ENCODE results near the gene CBY1.
A peak's percentile ranks its signal among the peaks of the same experiment; 100 is the strongest.
"Not testable (repeated sequence)": the region's sequence is repeated elsewhere in the genome, so short reads cannot be mapped to it uniquely, and the experiment has no call there.

CBY1 gene

GRCh38 chr22:38656256-38657044 is at the start of gene CBY1, which contains the start of gene FAM227A:
TSS of gene CBY1 (plus strand) at chr22:38656638. CDS start at chr22:38668055, 11,417 bp downstream.
TSS of gene FAM227A (minus strand) at chr22:38656392. CDS start at chr22:38650168, 6,224 bp downstream.
- DNase-seq (ENCODE audit: low read depth in 1 of 2, low spot score in 1 of 2), result peak; percentile 79 to 80

GRCh38 chr22:38607680-38608079 is 48.8 kb upstream of the CBY1 start:
- DNase-seq (ENCODE audit: low read depth in 1 of 2, low spot score in 1 of 2), result no peak

GRCh38 chr22:38608992-38609750 is 47.3 kb upstream of the CBY1 start:
- DNase-seq (ENCODE audit: low read depth in 1 of 2, low spot score in 1 of 2), result no peak

- DNase-seq (ENCODE audit: low read depth in 1 of 2, low spot score in 1 of 2), result no peak
These were observed 46.2 kb upstream of the CBY1 start for GRCh38 chr22:38610234-38610633.

GRCh38 chr22:38611559-38611958 is 44.9 kb upstream of the CBY1 start:
- DNase-seq (ENCODE audit: low read depth in 1 of 2, low spot score in 1 of 2), result no peak

- no peak for DNase-seq (ENCODE audit: low read depth in 1 of 2, low spot score in 1 of 2)
These were observed 44.0 kb upstream of the CBY1 start for GRCh38 chr22:38612217-38613006.

- DNase-seq (ENCODE audit: low read depth in 1 of 2, low spot score in 1 of 2), result no peak
These were observed 42.9 kb upstream of the CBY1 start for GRCh38 chr22:38613588-38613987.

- no peak for DNase-seq (ENCODE audit: low read depth in 1 of 2, low spot score in 1 of 2)
These were observed 41.9 kb upstream of the CBY1 start for GRCh38 chr22:38614332-38615063.

- not testable (repeated sequence) for DNase-seq (ENCODE audit: low read depth in 1 of 2, low spot score in 1 of 2)
These were observed 41.4 kb upstream of the CBY1 start for GRCh38 chr22:38615064-38615405.

GRCh38 chr22:38618258-38618657 is 38.2 kb upstream of the CBY1 start:
- no peak for DNase-seq (ENCODE audit: low read depth in 1 of 2, low spot score in 1 of 2)

- DNase-seq (ENCODE audit: low read depth in 1 of 2, low spot score in 1 of 2), result no peak
These were observed 37.8 kb upstream of the CBY1 start for GRCh38 chr22:38618682-38619081.

GRCh38 chr22:38623351-38623750 is 33.1 kb upstream of the CBY1 start:
- no peak for DNase-seq (ENCODE audit: low read depth in 1 of 2, low spot score in 1 of 2)

- no peak for DNase-seq (ENCODE audit: low read depth in 1 of 2, low spot score in 1 of 2)
These were observed 28.0 kb upstream of the CBY1 start for GRCh38 chr22:38628444-38628843.

GRCh38 chr22:38629108-38629507 is 27.3 kb upstream of the CBY1 start:
- no peak for DNase-seq (ENCODE audit: low read depth in 1 of 2, low spot score in 1 of 2)

GRCh38 chr22:38631724-38632123 is 24.7 kb upstream of the CBY1 start:
- DNase-seq (ENCODE audit: low read depth in 1 of 2, low spot score in 1 of 2), result no peak

GRCh38 chr22:38632528-38632927 is 23.9 kb upstream of the CBY1 start:
- DNase-seq (ENCODE audit: low read depth in 1 of 2, low spot score in 1 of 2), result no peak

GRCh38 chr22:38638216-38638615 is 18.2 kb upstream of the CBY1 start:
- no peak for DNase-seq (ENCODE audit: low read depth in 1 of 2, low spot score in 1 of 2)

GRCh38 chr22:38638728-38639127 is 17.7 kb upstream of the CBY1 start:
- no peak for DNase-seq (ENCODE audit: low read depth in 1 of 2, low spot score in 1 of 2)

GRCh38 chr22:38641476-38642040 is 14.9 kb upstream of the CBY1 start:
- no peak for DNase-seq (ENCODE audit: low read depth in 1 of 2, low spot score in 1 of 2)

GRCh38 chr22:38644245-38644644 is 12.2 kb upstream of the CBY1 start:
- not testable (repeated sequence) for DNase-seq (ENCODE audit: low read depth in 1 of 2, low spot score in 1 of 2)

- no peak for DNase-seq (ENCODE audit: low read depth in 1 of 2, low spot score in 1 of 2)
These were observed 11.0 kb upstream of the CBY1 start for GRCh38 chr22:38645430-38645829.

Measured in stimulated activated CD4-positive, alpha-beta T cell treated with anti-CD3 and anti-CD28 coated beads, Interleukin-15, amount 100 ng/mL, for 1 hour (primary cell).